Adrenal gland (tissue), 5 donors: ENCODE measurements around the gene PPARGC1A.

Source experiments
- CTCF ChIP-seq, 6 experiments: fragments of 450-650 bp in 4 of 6; fragments of 200-600 bp in 2 of 6; sonication (generic) in 1 of 6; IDR thresholded peaks; 1 replicate in 5 of 6; 2 replicates in 1 of 6; pipeline versions ENCODE4 v1.5.1 to v1.8.0; 2016 to 2021; ENCODE audit warnings: antibody characterized with exemption in 6 of 6, mild to moderate bottlenecking in 2 of 6, moderate library complexity in 1 of 6
- POLR2A ChIP-seq, 2 donors: fragments of 450-650 bp; IDR thresholded peaks; one replicate each; pipeline ENCODE4 v1.6.1; 2017; ENCODE audit warnings: antibody characterized with exemption in 2 of 2, mild to moderate bottlenecking in 2 of 2, moderate library complexity in 1 of 2
- donor health status: DM: no; HTN: no; CAD: no.

- TF ChIP-seq POLR2A (IDR thresholded peaks at IDR 0.05) (no peak), CTCF (IDR thresholded peaks at IDR 0.05) (no peak)
Measured at GRCh38 chr4:23887173-23887572, 2.7 kb downstream of the PPARGC1A start.
